SW 1271 (cell line): ENCODE results near the gene CHST8.

Experiments used
- DNase-seq, 2 experiments: peaks; one replicate each; lab custom pipeline; 2025; lab: John Stamatoyannopoulos, UW

Gene CHST8

DNA sequence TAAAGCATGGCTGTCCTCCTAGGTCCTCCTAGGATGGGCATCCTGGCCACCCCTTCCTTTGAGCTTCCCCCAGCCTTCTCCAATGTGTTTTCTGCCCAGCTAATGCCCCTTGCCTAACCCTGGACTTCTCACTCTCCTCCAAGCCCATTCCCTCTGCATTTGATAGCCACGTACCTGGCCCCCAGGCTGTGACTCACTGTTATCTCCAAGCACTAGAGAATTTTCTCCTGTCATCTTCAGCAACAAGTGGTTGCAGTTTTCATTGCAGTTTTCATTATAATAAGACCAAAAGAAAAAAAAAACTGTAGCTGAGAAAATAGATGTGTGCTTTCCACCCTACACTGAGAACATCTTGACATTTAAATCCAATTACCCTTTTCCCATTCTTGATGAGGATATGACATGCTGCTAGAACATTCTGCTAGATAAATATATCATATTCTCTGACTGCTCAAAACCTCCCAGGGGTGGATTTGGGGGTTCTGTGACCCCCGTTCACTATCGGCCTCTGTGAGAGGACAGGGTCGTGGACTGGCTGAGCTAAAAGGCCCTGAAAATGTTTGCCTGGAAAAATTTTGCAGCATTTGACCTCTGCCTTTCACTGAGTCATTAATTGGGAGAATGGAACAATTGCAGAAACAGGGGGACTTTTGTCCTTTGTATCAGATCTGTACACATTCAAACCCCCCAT lies 116.1 kb downstream of the CHST8 start:
- no peak for DNase-seq

DNA sequence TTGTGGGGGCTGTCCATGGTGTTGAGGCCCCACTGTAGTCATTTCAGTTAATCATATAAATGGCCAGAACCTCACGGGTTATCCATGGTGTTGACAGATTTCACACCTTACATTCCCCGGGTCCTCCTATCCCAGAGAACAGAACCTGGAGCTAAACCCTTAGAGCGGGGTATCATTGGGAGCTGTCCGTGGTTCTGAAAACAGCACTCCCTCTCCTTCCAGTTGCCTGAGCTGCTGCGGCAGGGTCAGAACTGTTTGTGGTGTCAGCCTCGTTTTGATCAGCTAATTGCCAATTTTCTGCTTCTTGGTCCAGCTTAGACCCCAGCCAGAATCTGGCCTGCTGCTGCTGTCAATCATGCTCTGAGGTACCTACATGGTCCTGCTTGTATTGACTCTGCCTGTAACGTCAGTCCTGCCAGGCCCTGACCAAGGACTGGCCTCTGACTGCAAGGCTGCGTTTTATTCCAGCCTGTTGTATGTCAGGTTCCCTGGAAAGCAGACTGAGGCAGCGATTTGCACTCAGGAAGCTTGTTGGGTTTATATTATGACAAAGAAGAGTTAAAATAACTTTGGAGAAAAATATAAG lies 119.2 kb downstream of the CHST8 start:
- no peak for DNase-seq

DNA sequence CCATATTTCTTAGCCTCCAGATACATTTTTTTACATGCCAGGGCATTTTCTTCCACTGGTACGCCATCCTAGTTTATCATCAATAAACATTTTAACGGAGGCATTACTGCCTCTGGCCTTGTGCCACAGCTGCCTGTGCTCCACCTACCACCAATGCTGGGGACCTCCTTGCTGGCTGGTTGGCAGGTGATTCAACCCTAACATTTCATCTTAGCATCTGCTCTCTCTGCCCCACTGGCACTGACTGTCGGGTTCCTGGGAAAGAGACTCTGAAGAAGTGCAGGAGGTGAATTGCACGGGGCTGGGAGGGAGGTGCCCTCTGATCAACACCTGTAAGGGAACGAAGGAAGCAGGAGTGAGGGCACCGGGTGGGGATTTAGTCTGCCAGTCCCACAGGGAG lies 123.5 kb downstream of the CHST8 start:
- no peak for DNase-seq

DNA sequence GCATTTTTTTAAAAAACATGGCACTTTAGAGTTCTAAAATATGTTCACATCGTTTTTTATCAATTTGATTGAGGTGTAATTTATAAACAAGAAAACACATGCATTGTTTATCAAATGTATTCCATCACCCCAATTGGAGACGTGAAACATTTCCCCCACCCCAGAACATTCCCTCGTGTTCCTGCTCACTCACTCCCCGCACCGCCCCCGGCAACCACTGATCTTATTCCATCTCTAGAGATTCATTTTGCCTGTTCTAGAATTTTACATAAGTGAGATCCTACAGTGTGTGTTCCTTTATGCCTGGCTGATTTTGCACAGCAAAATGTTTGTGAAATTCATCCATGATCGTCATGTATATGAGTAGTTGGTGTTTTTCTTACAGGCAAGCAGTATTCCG lies 124.4 kb downstream of the CHST8 start:
- DNase-seq, result no peak

DNA sequence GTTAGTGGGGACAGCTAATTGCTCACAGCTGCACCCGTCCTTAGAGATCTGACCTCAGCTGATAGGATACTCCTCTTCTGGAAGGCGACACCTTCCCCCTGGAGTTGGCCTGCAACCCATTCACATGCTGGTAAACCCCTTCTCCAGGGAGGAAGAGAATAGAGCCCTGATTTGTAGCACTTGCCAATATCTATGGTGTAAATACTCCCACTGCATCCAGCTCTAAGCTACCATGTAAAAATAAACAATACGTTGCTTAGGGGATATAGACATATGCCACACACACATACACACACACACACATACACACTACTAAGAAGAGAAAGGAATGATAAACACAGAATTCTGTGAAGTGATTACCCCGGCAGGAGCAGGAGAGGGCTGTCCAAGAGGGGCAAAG lies 125.5 kb downstream of the CHST8 start:
- DNase-seq, result no peak

DNA sequence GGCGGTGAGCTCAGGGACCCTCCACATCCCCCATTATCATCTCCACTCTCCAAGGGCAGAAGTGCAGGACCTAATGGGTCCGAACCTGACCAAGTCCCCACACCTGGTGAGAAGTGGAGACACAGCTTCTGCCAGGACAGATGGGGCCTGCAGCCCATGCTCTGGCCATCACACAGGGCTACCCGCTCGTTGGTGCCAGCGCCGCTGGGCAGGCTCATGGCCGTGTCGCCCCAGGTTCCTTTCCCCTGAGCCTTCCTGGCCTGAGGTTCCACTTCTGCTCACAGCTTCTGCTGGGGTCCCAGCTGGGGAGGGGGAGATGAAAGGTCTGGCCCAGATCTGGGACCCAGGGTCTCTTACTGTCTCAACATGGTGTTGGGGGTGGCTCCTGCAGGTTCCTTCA lies 126.5 kb downstream of the CHST8 start:
- DNase-seq, result no peak

DNA sequence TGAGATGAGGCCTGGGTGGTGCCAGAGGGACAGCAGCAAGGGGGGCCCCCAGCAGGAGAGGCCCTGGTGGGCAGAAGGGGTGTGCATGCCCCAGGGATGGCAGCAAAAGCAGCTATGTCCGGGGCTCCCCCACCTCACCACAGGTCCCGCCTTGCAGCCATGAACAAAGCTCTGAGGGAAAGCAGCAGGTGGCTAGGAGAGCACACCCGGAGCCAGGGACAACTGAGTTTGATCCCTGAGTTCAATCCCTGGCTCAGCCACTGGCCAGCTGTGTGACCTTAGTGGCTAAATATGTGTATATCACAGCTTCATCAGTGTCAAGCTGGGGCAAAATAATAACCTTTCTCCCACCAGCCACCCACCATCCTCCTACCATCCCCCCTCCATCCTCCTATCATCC lies 127.3 kb downstream of the CHST8 start:
- no peak for DNase-seq

DNA sequence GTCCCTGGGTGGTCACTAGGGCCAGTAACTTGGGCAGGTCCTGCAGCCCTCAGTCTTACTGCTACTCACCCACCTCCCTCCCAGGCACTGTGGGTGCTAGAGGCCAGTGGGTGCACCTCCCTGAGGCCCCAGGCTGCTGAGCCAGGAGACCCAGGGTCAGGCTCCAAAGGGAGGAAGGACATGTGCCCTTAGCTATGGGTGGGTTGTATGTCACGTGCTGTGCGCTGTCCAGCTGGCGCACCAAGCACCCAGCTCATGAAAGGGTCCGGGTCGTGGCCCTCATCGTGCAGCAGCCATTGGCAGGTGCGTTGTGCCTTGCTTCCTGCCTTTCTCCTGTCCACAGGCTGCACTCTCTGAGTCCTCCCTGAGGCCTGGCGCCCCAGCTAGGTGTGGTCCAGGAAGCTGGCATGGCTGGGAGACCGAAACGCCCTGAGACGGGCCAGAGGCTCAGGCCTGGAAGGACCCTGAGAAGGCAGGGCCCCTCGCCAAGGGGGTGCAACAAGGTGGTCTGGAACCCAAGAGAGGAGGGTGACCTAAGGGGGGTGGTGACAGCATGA lies 127.9 kb downstream of the CHST8 start:
- DNase-seq, result no peak

DNA sequence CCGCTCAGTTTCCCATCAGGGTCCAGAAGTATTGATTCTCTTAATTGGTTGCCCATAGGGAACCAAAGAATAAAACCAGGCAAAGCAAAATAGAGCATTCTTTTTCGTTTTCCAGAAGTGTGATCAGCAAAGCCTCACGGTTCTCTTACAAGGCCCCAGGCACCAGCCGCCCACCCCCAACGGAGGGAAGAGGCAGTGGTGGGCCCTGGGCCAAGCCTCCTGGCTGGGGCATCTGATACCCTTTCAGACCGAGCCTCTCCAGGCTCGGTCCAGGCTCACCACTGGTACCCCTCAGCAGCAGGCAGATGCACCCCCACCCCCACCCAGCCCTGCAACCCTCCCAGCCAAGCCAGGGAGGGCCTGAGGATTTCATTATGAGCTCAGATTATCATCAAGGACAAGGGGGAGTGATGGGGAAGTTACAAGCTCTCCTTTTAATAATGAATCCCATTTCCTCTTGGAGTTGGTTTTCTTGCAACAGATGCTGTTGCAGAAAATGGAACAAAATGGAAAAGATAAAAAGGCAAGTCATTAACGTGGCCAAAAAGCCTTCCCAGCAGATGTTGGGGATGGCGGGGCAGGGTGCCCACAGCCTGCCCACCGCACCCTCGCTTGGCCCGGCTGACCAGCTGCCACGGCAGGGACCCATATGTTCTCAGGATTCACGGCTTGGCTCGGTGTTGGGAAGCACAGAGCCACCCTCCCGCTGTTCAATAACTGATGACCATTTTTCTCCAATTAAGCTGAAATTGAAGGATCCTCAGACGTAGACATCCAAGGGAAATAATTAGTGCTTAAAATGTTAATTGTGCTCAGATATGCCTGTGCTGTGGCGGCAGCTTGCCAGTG lies 129.1 kb downstream of the CHST8 start:
- DNase-seq, result no peak

DNA sequence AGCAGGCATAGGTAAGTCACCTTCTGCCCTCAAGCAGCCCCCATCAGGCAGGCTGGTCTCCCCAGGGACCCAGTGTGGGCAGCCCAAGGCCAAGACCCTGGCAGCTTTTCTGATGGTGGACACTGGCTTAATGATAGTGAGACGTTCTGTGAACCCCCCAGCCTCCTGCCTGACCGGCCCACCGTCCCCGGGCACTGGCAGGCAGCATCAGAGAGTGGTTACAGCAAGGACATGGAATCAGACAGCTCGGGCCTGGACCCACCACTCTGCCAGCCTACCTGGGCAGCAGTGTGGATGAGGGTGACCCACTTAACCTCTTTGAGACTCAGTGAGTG lies 129.7 kb downstream of the CHST8 start:
- DNase-seq, result no peak

DNA sequence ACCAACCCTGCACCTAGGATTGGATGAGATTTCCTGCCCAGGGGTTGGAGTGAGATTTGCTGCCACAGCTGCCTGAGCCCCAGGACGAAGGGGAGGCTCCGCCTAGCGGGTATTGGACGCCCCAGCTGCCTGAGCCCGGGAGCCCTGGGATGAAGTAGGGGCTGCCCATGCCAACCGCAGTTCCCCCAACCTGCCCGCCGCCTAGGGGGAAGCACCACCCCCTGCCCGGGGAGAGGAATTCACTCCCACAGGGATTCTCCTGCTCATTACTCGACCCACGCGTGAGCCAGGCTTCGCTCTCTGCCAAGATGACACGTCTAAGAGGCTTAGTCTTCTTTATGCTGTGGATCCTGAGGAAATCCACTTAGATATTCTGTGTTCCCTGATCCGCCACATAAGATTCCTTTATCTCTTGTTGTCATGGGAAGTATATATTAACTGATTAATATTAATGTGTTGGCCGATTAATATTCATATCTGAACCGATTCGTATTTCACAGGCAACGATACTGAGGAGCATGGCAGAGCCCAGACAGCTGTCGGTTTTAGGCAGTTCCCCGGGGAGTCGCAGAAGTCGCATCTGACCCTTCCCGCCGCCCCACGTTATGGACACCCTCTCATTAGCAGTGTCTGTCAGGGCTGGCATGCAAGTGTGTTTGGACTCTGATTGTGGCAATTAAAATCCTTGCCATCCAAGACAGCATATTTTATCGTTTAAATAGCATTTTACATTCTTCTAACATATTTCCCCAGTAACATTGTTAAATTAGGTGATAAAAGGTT lies 130.5 kb downstream of the CHST8 start:
- DNase-seq, result no peak

DNA sequence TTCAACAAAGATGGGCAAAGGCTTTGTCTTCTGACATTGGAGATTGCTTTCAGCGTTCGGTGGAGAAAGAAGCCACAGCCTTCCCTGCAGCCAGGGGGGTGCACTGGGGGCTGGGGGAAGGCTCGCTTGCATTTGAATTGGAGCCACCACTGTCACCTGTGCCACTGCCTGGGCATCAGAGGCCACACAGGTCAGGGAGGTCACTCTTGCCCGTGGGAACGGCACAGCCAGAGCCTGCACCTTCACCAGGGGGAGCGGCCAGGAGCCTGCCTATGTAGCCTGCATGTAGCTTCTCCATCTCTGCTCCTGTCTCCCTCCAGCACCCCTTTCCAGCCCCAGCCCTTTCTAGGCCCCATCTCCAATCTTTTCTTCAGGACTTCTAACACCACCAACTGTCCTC lies 131.2 kb downstream of the CHST8 start:
- DNase-seq, result no peak

DNA sequence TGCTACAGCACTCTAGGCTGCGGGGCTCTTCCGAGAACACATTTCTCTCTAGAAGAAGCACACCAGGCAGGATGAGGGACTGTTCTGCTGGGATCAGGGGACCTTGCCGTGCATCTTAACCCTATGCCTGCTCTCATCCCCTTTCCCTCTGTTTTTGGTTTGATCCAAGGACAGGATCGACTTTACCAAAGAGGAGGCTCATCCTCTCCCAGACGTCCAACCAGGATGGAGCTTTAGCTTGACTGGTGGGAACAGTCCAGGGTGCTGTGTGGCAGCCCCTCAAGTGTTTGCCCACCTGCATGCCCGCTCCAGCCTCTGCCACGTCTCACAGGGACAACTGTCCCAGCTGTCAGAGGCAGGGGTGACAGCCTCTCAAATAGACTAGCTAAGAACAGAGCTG lies 132.6 kb downstream of the CHST8 start:
- no peak for DNase-seq

DNA sequence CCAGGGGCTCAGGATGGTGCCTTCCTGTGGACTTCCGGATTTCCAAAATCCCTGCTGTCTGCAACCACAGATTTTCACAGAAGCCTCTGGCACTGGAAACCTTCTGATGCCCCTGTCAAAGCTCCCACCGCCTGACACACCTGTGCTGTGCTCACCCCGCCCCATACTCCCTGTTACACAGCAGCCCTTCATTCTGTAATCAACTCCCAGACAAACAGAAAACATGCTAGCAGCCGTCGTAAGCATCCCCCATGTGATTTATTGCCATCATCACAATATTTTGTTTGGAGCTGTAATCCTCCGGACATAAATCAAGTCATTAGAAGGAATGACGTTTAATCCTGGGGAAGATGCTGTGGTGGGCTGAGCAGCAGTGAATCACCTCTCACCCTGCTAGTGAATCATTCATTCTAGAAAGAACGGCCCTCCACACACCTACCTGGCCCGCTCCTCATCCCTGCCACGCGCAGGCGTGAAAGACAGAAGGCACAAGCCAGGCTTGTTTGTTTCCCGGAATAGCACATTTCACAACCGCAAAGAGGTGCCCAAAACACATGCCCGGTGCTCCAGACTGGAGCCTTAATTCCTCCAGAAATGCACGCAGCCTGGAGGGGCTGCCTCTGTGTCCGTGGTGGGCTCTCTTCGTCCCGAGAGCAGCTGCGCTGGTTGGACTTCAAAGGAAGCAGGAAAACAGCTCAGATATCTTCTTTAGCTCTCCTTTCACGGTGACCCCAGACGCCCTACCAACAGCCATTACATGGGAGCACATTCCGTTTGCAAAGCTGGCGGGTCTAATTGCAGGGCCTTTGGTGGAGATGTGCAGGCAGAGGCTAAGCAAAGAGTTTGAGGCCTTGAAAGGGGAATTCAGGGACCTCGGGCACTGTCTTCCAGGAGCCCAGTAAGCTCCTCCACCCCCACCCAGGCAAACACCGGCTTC lies 133.6 kb downstream of the CHST8 start:
- no peak for DNase-seq

DNA sequence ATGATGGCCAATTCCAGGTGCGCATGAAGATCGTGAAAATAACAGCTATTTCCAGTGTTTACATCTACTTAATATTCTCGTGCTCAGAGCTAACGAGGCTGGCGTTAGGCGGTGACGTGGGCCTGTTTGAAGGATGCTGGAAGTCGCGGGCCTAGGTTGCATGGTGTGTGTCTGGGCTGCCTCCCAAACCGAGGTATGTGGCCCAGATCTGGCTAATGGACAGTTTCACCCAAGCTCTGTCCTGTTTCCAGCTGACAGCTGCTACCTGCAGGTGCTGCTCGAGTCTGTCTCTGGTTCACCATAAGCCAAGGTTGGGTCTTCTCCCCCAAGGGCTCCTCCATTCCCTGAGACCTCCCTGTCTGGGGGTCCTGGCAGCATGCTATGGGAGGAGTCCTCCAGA lies 134.4 kb downstream of the CHST8 start:
- no peak for DNase-seq

DNA sequence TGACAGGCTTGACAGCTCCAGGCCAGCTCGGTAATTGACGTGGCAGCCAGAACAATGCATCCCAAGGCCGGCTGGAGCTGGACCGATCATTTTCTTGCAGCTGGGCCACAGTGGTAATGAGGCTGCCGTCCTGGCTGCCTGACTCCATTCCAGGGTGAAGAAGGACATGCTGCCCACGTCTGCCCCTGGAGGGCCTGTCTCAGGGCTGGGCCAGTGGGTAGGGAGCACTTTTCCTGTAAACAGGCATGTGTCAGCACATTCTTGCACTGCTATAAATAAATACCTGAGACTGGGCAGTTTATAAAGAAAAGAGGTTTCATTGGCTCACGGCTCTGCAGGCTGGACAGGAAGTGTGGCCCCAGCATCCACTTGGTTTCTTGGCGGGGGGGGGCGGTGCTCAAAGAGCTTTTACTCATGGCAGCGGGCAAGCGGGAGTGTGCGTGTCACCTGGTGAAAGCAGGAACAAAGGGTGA lies 136.8 kb downstream of the CHST8 start:
- DNase-seq, result no peak

DNA sequence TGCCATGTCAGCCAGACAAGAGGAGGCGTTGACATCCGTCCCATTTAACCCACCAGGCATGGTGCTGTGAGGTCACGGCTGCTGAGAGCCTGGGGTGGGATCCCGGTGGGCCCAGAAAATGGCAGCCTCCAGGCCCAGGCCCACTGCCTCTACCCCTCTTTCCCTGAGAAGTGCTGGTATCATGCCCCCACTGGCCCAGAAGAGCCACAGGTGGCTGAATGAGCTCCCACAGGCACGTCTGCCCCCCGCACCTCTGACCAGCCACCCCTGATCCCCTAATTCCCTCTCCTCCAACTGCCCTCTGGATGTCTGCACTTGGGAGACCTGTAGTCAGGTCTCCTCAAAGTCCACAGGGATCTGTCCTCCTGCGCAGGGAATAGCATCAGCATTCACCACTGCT lies 137.6 kb downstream of the CHST8 start:
- no peak for DNase-seq

DNA sequence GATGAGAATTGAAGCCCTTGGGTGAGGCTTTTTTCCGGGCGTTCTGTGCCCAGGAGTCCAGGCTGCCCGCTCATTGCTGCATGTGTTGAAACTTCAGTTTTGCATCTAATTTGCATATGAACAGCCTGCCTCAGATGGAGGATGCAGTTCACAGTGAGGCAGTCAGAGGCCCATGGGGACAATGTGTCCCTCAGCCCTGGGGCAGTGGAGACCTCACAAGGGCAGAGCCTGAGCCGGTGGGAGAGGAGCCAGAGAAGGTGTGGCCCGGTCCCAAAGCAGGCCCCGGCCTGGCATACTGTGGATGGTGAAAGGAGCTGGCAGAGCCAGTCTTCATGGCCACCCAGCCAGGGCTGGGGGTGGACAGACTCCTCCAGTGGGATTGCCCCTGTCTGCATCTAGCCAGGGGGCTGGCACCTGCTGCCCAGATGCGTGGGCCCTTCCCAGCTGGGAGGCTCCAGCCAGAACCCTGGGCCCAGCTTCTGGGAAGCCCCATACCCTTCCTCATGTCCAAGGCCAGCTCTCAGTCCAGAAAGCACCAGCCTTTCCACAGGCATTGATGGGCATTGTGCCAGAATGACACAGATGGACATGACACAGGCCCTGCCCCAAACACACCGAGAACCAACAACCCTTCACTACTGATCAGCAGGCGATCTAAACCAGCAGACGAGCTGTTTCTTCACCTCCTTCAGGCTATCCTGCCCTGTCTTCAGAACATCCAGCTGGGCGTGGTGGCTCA lies 142.0 kb downstream of the CHST8 start:
- DNase-seq, result no peak

DNA sequence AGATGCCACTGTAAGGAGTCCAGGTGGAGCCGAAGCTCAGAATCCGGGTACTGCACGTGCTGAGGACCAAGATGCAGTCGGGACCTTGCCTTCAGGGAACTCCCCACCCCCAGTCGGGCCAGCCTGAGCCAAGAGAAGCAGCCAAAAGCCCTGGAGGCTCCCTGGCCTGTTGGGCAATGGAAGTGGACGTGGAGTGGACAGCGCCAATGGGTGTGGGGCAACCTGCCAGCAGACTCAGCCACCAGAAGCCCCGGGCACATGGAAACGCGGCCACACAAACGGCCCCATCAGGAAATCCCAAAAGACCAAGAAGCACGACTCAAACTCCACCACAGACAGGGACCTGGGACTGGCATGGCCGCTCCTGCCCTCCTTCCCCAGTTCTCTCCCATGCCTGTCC lies 144.9 kb downstream of the CHST8 start:
- no peak for DNase-seq

DNA sequence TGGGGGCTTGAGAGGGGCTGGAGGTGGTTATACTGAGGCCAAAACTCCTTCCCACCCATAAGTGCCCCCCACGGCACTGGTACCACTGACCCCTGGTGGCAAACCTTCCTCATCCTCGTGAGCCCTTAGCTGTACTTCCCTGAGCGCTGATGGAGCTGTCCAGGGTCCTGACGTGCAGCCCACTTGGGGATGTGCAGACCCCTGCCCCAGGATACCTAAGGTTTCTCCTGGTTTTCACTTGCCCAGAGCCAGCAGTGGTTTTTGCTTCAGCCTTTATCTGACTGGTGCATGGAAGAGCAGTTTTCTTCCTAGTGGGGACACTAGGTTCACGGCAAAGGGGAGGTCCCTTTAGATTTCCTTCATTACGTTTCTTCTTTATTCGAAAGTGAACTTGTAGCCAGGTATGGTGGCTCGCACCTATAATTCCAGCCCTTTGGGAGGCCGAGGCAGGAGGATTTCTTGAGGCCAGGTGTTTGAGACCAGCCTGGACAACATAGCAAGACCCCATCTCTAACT lies 146.2 kb downstream of the CHST8 start:
- no peak for DNase-seq
